Heart left ventricle (tissue), 16 donors: Measurements from ENCODE around the gene IMMP2L. TPM values are rescaled to one million over a fixed set of nuclear protein-coding genes. Genes with fewer than 3 reads are reported as not detected.

Experiments used
- ATAC-seq, 4 donors: fragments of 200-7000 bp; cut with Tn5 transposase; one replicate each; pipeline ENCODE4 v1.9.1; 2020 to 2022; ENCODE audit warnings: moderate library complexity in 4 of 4, mild to moderate bottlenecking in 3 of 4, moderate number of reproducible peaks in 1 of 4
- DNase-seq, 5 donors: peaks; one replicate each; pipeline ENCODE4 v3.0.0-alpha.2; 2020
- H3K27ac ChIP-seq, 12 donors: fragments of 200-600 bp; sonication (generic) in 4 of 12; one replicate each; pipeline versions ENCODE4 v1.5.0 to v1.8.0; 2016 to 2022; ENCODE audit warnings: mild to moderate bottlenecking in 2 of 12
- H3K27me3 ChIP-seq, 9 donors: fragments of 200-600 bp; sonication (generic) in 2 of 9; one replicate each; pipeline versions ENCODE4 v1.5.1 to v1.8.0; 2016 to 2022; ENCODE audit warnings: mild to moderate bottlenecking in 3 of 9
- H3K36me3 ChIP-seq, 9 donors: fragments of 200-600 bp; sonication (generic) in 2 of 9; one replicate each; pipeline versions ENCODE4 v1.5.0 to v1.8.0; 2018 to 2022; ENCODE audit warnings: mild to moderate bottlenecking in 2 of 9
- H3K4me1 ChIP-seq, 12 donors: fragments of 200-600 bp; sonication (generic) in 4 of 12; one replicate each; pipeline versions ENCODE4 v1.5.0 to v1.8.0; 2016 to 2022; ENCODE audit warnings: mild to moderate bottlenecking in 3 of 12
- H3K4me3 ChIP-seq, 12 donors: fragments of 200-600 bp; sonication (generic) in 4 of 12; one replicate each; pipeline versions ENCODE4 v1.5.0 to v1.8.0; 2017 to 2022; ENCODE audit warnings: mild to moderate bottlenecking in 9 of 12, moderate library complexity in 4 of 12
- H3K9me3 ChIP-seq, 12 donors: fragments of 200-600 bp; sonication (generic) in 4 of 12; one replicate each; pipeline versions ENCODE4 v1.5.0 to v1.8.0; 2016 to 2022; ENCODE audit warnings: mild to moderate bottlenecking in 1 of 12
- CTCF ChIP-seq, 12 donors: fragments of 200-600 bp; sonication (generic) in 4 of 12; IDR thresholded peaks; one replicate each; pipeline versions ENCODE4 v1.5.0 to v1.8.0; 2018 to 2022; ENCODE audit warnings: antibody characterized with exemption in 12 of 12, mild to moderate bottlenecking in 5 of 12
- POLR2A ChIP-seq, 2 donors: fragments of 450-650 bp; IDR thresholded peaks; one replicate each; pipeline ENCODE4 v1.6.1; 2017; ENCODE audit warnings: antibody characterized with exemption in 2 of 2, mild to moderate bottlenecking in 2 of 2, moderate library complexity in 2 of 2
- WGBS, 4 donors: extraction: QIAGEN DNeasy Blood & Tissue Kit in 2 of 4; methylation state at CpG; one replicate each; pipeline versions ENCODE4 v1.1.5 to v1.1.7; 2013 to 2018; 5-methylcytosine and 5-hydroxymethylcytosine counted together
- intact Hi-C, 10 donors: fragments of 100-400 bp; cut with DNase I; formaldehyde crosslinking; loops; one replicate each; pipeline versions ENCODE4 v1.11.1 to v1.14.2; 2022
- polyA plus RNA-seq, 2 donors: library from polyadenylated mRNA; stranded (reverse); fragments of 200-250 nt; gene quantifications; one replicate each; pipeline ENCODE4 v1.2.3, GENCODE V29; 2013
- total RNA-seq, 9 donors: library from RNA; depleted of rRNA in 2 of 9; stranded (reverse); fragments of >200 nt in 2 of 9; fragmentation: NEBNext Ultra II Directional in 3 of 9; extraction: Animal tissue kit (Norgen Biotek cat#: 25700) in 3 of 9; gene quantifications; one replicate each; pipeline versions ENCODE4 v1.1.0 to v1.2.4, GENCODE V29; 2016 to 2023
- donor health status: ischemic (EF 13 %, LVEDD 7.1; RV severe dilation, severe dysfunction).
- donor health status: healthy with polysubstance abuse.
- donor health status: DM: no; HTN: yes; CAD: no.
- donor health status: DM: no; HTN: no; CAD: no.
- donor health status: ischemic (EF 25% LVEDD 6.9; RV normal size, moderate dysfunction).
- donor health status: ischemic (EF 25% LVEDD 5.7; RV mildly dilated, moderate dysfunction).
- donor health status: healthy.
- donor health status: DM: yes; HTN: yes; CAD: no.
- donor health status: ischemic (EF 35%, LVEDD 5.7; RV mildly dilated, moderate dysfunction).
- donor health status: nonischemic (EF 11% LVEDD 7.7; RV severe dilation, severe dysfunction).
- donor health status: DM: yes; HTN: yes; CAD: no.
- donor health status: PGD.
- donor health status: ischemic (EF 29% LVEDD 5.4; RV normal size, mild dysfunction).
- donor health status: nonischemic (EF 23%, LVEDD 6.1; RV moderate dilation, normal function).

IMMP2L gene
- total and polyA plus RNA-seq, 11 donors = 5.1 to 17.2 (median 15.9) TPM

- no peak for DNase-seq
- TF ChIP-seq CTCF (IDR thresholded peaks at IDR 0.05) = no peak
- H3K4me1 ChIP-seq = peaks cover 0 to 2% (median 0%) of the 10 kb centered on the region in 12 donors
- H3K36me3 ChIP-seq = no peaks in the 10 kb centered on the region
- no peaks in the 10 kb centered on the region for H3K9me3 ChIP-seq
- H3K27me3 ChIP-seq = no peaks in the 10 kb centered on the region
- no peak overlapping the region for H3K4me3 ChIP-seq
- no peak for ATAC-seq
- intact Hi-C loops = no loop called here
- no peak overlapping the region for H3K27ac ChIP-seq
- 93 to 99% (median 98%) methylated on average over 1 of the region's 1 CpG for WGBS, 4 donors
These were observed 155.0 kb downstream of the IMMP2L start for GRCh38 chr7:111407258-111407657.

- no peak for TF ChIP-seq POLR2A (IDR thresholded peaks at IDR 0.05)
- TF ChIP-seq CTCF (IDR thresholded peaks at IDR 0.05) = no peak
- Histone ChIP-seq H3K4me3 (no peak overlapping the region), H3K36me3 (no peaks in the 10 kb centered on the region), H3K9me3 (no peaks in the 10 kb centered on the region), H3K4me1 (peaks cover 0 to 8% (median 0%) of the 10 kb centered on the region in 12 donors), H3K27me3 (no peaks in the 10 kb centered on the region), H3K27ac (no peak overlapping the region)
- whole genome bisulfite sequencing, 4 donors = 97 to 100% (median 99%) methylated on average over 1 of the region's 1 CpG
- DNase-seq = no peak
- intact Hi-C loops = no loop called here
- ATAC-seq = no peak
These were observed 156.7 kb downstream of the IMMP2L start for GRCh38 chr7:111405621-111406020.

GRCh38 chr7:111401516-111401915 is 160.8 kb downstream of the IMMP2L start:
- Histone ChIP-seq H3K36me3 (no peaks in the 10 kb centered on the region), H3K4me1 (peaks cover 0 to 13% (median 0%) of the 10 kb centered on the region in 12 donors), H3K9me3 (peaks cover 0 to 7% (median 0%) of the 10 kb centered on the region in 12 donors), H3K4me3 (no peak overlapping the region), H3K27me3 (no peaks in the 10 kb centered on the region), H3K27ac (no peak overlapping the region)
- DNase-seq (no peak), ATAC-seq (no peak)
- intact Hi-C loops = no loop called here
- WGBS, 4 donors = 76 to 82% (median 80%) methylated on average over 3 of the region's 3 CpGs
- TF ChIP-seq POLR2A (IDR thresholded peaks at IDR 0.05) = no peak
- no peak for TF ChIP-seq CTCF (IDR thresholded peaks at IDR 0.05)

GRCh38 chr7:111400088-111400487 is 162.2 kb downstream of the IMMP2L start:
- Histone ChIP-seq H3K27ac (no peak overlapping the region), H3K9me3 (peaks cover 0 to 11% (median 0%) of the 10 kb centered on the region in 12 donors), H3K36me3 (no peaks in the 10 kb centered on the region), H3K4me1 (peaks cover 0 to 13% (median 0%) of the 10 kb centered on the region in 12 donors), H3K27me3 (no peaks in the 10 kb centered on the region), H3K4me3 (no peak overlapping the region)
- 84 to 93% (median 87%) methylated on average over 2 of the region's 2 CpGs for WGBS, 4 donors
- no peak for ATAC-seq
- TF ChIP-seq POLR2A (IDR thresholded peaks at IDR 0.05) (no peak), CTCF (IDR thresholded peaks at IDR 0.05) (no peak)
- intact Hi-C loops = no loop called here
- DNase-seq = no peak
